Bronchial epithelial cell (primary cell): ENCODE results near the gene ZNF185. TPM values are rescaled to one million over a fixed set of nuclear protein-coding genes. Genes with fewer than 3 reads are reported as not detected.
A peak's percentile ranks its signal among the peaks of the same experiment; 100 is the strongest.

ENCODE experiments used
- DNase-seq: peaks from one replicate; pipeline ENCODE4 v3.0.0-alpha.2; 2010; ENCODE audit warnings: low read depth
- FAIRE-seq: peaks from 2 replicates; lab custom pipeline; 2011; peaks lifted over from hg19 to GRCh38; lab: Jason Lieb, UNC
- H3K27me3 ChIP-seq: 2 replicates; pipeline ENCODE4 v1.5.1; 2011; ENCODE audit warnings: low read length; ENCODE audit not compliant: control insufficient read depth, insufficient read depth
- H3K36me3 ChIP-seq: 2 replicates; pipeline ENCODE4 v1.5.1; 2011; ENCODE audit warnings: low read length; ENCODE audit not compliant: control insufficient read depth, insufficient read depth
- H3K4me3 ChIP-seq: 2 replicates; pipeline ENCODE4 v1.5.1; 2011; ENCODE audit warnings: mild to moderate bottlenecking, low read depth, low read length, control low read depth
- total RNA-seq: library from RNA; depleted of rRNA; stranded (reverse); fragments of >200 nt; gene quantifications from 2 replicates; pipeline ENCODE4 v1.2.1, GENCODE V29; 2014
- TF ChIP-seq, protein P1 (sequence below): IDR thresholded peaks from 2 replicates; pipeline ENCODE4 v1.5.1; 2011; ENCODE audit warnings: mild to moderate bottlenecking, moderate library complexity, low read length, control low read depth, inconsistent platforms; ENCODE audit not compliant: insufficient read depth, severe bottlenecking

The ZNF185 gene
- total RNA-seq, 1 donor from 2014 or later, result 93.5 TPM

DNA sequence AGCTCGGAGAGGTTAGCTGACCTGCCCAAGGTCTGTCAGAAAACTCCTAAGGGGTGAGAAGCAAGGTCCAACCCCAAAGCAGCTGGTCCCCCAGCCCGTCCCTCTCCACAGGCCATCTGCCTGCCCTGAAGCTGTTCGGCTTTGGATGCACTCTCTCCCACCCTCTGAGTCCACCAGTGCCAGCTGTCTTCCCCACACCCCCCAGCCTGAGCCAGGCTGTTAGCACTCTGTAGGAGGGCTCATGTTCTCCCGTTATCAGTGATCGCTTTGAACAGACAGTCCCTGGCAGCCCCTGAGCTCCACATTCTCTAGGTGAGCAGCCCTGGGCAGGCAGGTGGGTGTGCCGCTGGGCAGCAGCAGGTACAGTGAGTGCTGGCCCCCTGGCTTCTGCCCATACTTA lies 16.0 kb downstream of the ZNF185 start:
- TF ChIP-seq, protein P1, sequence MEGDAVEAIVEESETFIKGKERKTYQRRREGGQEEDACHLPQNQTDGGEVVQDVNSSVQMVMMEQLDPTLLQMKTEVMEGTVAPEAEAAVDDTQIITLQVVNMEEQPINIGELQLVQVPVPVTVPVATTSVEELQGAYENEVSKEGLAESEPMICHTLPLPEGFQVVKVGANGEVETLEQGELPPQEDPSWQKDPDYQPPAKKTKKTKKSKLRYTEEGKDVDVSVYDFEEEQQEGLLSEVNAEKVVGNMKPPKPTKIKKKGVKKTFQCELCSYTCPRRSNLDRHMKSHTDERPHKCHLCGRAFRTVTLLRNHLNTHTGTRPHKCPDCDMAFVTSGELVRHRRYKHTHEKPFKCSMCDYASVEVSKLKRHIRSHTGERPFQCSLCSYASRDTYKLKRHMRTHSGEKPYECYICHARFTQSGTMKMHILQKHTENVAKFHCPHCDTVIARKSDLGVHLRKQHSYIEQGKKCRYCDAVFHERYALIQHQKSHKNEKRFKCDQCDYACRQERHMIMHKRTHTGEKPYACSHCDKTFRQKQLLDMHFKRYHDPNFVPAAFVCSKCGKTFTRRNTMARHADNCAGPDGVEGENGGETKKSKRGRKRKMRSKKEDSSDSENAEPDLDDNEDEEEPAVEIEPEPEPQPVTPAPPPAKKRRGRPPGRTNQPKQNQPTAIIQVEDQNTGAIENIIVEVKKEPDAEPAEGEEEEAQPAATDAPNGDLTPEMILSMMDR, result no peak
- Histone ChIP-seq H3K4me3 (no peak overlapping the region), H3K36me3 (peaks cover 21% of the 10 kb centered on the region), H3K27me3 (no peaks in the 10 kb centered on the region)
- no peak for FAIRE-seq
- no peak for DNase-seq

DNA sequence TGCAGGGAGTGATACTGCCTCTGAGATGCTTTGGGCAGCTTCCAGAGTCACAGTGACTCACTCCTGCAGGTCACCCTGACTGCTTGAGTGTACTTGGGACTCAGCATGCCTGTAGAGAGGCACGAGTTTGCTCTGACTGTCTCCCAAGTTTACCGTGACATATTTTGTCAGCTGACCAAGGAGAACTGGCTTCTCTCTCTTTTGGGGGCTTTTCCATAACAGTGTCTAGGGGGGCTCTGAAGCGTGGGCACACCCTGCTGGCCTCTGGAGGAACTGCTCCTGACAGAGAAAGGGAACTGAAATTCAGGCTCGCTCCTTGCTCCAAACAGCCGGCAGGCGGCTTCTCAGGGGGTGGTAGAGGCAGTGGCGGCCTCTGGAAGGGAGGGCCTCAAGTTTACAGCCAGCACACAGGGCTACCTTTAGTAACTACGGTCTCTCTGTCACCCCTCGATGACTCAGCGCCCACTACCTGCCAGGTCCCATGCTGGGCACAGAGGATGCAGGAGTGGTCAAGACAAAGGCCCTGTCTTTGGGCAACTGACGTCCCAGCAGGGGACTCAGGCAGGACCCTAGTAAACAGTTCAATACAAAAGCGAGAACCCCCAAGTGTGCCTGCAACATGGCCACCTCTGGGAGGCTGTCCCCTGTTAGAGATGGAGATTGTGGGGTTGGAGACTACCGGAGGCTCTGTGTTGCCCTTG lies 17.8 kb downstream of the ZNF185 start:
- no peak for FAIRE-seq
- TF ChIP-seq, protein P1, result peak; percentile 47
- Histone ChIP-seq H3K27me3 (no peaks in the 10 kb centered on the region), H3K4me3 (no peak overlapping the region), H3K36me3 (peaks cover 29% of the 10 kb centered on the region)
- peak; percentile 39 for DNase-seq

DNA sequence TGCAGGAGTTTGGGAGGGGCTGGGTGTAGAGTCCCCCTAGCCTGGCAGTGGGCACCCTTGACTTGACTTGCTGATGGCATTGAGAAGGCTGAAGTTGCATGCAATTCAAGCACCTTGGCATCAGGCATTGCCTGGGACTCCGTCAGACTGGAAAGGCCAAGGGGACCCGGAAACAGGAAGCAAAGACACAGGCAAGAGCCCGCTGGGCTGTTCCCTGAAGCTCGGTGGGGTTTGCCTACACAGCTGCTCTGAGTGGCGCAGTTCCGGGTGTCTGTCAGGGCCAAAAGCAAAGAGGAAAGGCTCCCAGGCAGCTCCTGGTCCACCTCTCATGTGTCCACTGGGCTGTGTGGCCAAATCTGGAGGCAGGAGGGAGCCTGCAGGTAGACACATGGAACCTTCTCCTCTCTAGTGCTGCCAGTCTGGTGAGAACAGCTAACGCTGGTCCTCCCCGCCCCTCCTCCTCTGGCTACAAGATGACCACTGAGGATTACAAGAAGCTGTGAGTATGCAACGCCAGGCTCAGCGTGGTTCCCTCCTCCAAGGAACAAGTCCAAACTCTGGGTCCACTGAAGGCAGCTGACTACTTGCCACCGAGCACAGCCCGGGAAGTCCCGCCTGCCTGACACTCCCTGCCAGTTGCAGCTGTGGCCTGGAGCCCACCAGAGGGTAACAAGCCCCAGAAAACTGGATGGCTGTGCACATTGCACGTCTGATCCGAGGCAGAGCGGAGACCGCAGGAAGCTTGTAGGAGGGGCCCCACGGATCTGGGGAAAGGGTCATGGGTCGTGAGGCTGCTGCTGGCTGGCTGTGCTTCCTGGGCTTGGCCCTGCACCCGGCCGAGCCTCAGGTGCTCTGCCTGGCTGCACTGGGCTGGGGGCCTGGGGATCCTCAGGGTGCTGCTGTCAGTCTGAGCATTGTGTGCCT lies 20.1 kb downstream of the ZNF185 start:
- no peak for FAIRE-seq
- TF ChIP-seq, protein P1, result no peak
- no peak for DNase-seq
- no peaks in the 10 kb centered on the region for H3K27me3 ChIP-seq
- H3K4me3 ChIP-seq, result no peak overlapping the region
- peaks cover 37% of the 10 kb centered on the region for H3K36me3 ChIP-seq

DNA sequence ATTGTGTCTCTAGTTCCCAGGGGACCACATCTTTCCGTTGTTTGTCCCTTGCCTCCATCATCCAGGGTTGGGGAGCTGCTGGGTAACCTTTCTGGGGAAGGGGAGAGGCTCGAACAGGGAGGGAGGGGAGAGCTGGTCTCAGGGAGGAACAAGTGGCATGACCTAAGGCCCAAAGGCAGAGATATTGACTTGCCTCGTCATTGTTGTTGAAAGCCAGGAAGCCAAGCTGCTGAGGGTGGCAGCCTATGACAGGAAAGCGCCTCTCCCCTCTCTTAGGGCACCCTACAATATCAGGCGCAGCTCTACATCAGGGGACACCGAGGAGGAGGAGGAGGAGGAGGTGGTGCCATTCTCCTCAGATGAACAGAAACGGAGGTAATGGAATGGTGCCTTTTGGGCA lies 20.8 kb downstream of the ZNF185 start:
- no peak overlapping the region for H3K4me3 ChIP-seq
- no peaks in the 10 kb centered on the region for H3K27me3 ChIP-seq
- FAIRE-seq (no peak), DNase-seq (no peak)
- H3K36me3 ChIP-seq, result peaks cover 37% of the 10 kb centered on the region
- TF ChIP-seq, protein P1, result no peak

DNA sequence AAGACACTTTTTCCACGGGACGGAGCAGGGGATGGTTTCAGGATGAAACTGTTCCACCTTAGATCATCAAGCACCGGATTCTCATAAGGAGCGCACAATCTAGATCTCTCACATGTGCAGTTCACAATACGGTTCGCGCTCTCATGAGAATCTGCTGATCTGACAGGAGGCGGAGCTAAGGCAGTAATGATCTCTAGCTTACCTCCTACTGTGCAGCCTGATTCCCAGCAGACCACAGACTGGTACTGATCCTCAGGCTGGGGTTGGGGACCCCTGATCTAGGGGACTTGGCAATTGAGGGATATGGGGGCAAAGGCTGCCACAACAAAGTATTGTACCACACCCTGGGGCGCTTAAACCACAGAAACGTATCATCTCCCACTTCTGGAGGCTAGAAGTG lies 25.7 kb downstream of the ZNF185 start:
- TF ChIP-seq, protein P1, result no peak
- H3K4me3 ChIP-seq, result no peak overlapping the region
- DNase-seq (no peak), FAIRE-seq (no peak)
- H3K36me3 ChIP-seq, result peaks cover 36% of the 10 kb centered on the region
- H3K27me3 ChIP-seq, result no peaks in the 10 kb centered on the region
